Prostate gland (tissue), 2 donors: ENCODE measurements around the gene CHMP2B.

Experiments
- POLR2A ChIP-seq: fragments of 450-650 bp; IDR thresholded peaks from one replicate; pipeline ENCODE4 v1.6.1; 2016; ENCODE audit warnings: antibody characterized with exemption, mild to moderate bottlenecking
- POLR2AphosphoS5 ChIP-seq: sonication (generic); formaldehyde crosslinking; IDR thresholded peaks from one replicate; pipeline ENCODE4 v1.6.1; 2017; ENCODE audit warnings: antibody characterized with exemption
- TF ChIP-seq, protein P1 (sequence below), 4 experiments: fragments of 200-600 bp in 2 of 4; fragments of 450-650 bp in 2 of 4; sonication (generic) in 2 of 4; IDR thresholded peaks; 1 replicate in 3 of 4; 2 replicates in 1 of 4; pipeline ENCODE4 v1.5.1; 2016 to 2019; ENCODE audit warnings: antibody characterized with exemption in 4 of 4, mild to moderate bottlenecking in 2 of 4, moderate library complexity in 2 of 4

DNA sequence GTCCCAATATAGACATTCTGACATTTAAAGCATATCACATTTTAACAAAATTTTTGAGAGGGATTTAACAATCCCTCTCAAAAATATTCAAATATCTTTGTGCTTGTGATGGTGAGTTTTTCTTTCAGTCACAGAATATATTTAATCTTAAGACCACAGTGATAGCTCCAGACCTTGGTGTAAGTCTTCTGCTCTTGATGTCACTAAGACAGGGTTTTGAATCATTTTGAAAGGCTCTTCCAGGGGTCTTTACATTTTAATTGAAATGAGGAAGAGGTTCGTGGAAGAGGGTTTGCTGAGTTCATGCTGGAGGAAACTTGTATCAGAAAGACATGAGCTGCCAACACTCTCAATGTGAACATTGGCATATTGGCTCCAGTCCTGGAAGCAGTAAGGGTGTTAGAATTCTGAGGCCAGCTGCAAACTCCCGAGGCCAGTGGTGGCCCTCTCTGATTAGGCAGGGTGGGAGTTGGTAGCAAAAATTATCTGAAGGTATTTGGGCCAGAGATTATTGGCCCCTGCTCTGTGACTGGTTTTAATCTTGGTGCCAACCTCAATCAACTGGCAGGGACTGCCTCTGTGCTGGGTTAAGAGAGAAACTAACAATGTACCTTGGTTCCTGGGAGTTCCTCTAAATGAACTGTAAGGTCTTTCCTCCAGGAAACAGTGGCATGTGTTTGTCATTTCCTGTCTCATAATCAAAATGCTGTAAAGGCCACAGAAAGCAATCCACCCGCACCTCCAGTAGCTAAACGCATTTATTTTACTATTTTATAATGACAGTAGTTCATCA lies 44.0 kb downstream of the CHMP2B start:
- TF ChIP-seq, protein P1, sequence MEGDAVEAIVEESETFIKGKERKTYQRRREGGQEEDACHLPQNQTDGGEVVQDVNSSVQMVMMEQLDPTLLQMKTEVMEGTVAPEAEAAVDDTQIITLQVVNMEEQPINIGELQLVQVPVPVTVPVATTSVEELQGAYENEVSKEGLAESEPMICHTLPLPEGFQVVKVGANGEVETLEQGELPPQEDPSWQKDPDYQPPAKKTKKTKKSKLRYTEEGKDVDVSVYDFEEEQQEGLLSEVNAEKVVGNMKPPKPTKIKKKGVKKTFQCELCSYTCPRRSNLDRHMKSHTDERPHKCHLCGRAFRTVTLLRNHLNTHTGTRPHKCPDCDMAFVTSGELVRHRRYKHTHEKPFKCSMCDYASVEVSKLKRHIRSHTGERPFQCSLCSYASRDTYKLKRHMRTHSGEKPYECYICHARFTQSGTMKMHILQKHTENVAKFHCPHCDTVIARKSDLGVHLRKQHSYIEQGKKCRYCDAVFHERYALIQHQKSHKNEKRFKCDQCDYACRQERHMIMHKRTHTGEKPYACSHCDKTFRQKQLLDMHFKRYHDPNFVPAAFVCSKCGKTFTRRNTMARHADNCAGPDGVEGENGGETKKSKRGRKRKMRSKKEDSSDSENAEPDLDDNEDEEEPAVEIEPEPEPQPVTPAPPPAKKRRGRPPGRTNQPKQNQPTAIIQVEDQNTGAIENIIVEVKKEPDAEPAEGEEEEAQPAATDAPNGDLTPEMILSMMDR (IDR thresholded peaks at IDR 0.05) = no peak
- no peak for TF ChIP-seq POLR2A
- no peak for TF ChIP-seq POLR2AphosphoS5
